HUES48 (cell line): ENCODE results near the gene CDC37.
"Not testable (repeated sequence)": the region's sequence is repeated elsewhere in the genome, so short reads cannot be mapped to it uniquely, and the experiment has no call there.

Experiments
- H3K27ac ChIP-seq: one replicate; pipeline ENCODE4 v1.7.0; 2013; ENCODE audit warnings: low read depth, low read length, inconsistent platforms
- H3K27me3 ChIP-seq: 2 replicates; pipeline ENCODE4 v1.6.1; 2013; ENCODE audit warnings: mild to moderate bottlenecking, low read length; ENCODE audit not compliant: control insufficient read depth, insufficient read depth
- H3K36me3 ChIP-seq: 2 replicates; pipeline ENCODE4 v1.6.1; 2013; ENCODE audit warnings: low read length; ENCODE audit not compliant: control insufficient read depth, insufficient read depth
- H3K4me1 ChIP-seq: 2 replicates; pipeline ENCODE4 v1.6.1; 2013; ENCODE audit warnings: mild to moderate bottlenecking, low read length; ENCODE audit not compliant: control insufficient read depth, insufficient read depth
- H3K4me3 ChIP-seq: 2 replicates; pipeline ENCODE4 v1.5.1; 2013; ENCODE audit warnings: mild to moderate bottlenecking, low read depth, low read length
- H3K9ac ChIP-seq: 2 replicates; pipeline ENCODE4 v1.6.1; 2013; ENCODE audit warnings: mild to moderate bottlenecking, low read depth, low read length, moderate library complexity
- H3K9me3 ChIP-seq: 2 replicates; pipeline ENCODE4 v1.6.1; 2013; ENCODE audit warnings: low read length; ENCODE audit not compliant: control insufficient read depth, insufficient read depth

CDC37 gene

GRCh38 chr19:10390652-10391286 lies 12.6 kb downstream of the CDC37 start:
- H3K4me1 ChIP-seq, result no peaks in the 10 kb centered on the region
- no peak overlapping the region for H3K27ac ChIP-seq
- H3K4me3 ChIP-seq, result no peak overlapping the region
- no peaks in the 10 kb centered on the region for H3K9me3 ChIP-seq
- no peak overlapping the region for H3K9ac ChIP-seq
- H3K36me3 ChIP-seq, result peaks cover 46% of the 10 kb centered on the region
- H3K27me3 ChIP-seq, result no peaks in the 10 kb centered on the region

GRCh38 chr19:10389863-10390262 lies 13.5 kb downstream of the CDC37 start:
- Histone ChIP-seq H3K9me3 (no peaks in the 10 kb centered on the region), H3K27me3 (no peaks in the 10 kb centered on the region), H3K4me1 (no peaks in the 10 kb centered on the region), H3K4me3 (no peak overlapping the region), H3K27ac (no peak overlapping the region), H3K9ac (no peak overlapping the region), H3K36me3 (peaks cover 39% of the 10 kb centered on the region)

- H3K4me3 ChIP-seq, result no peak overlapping the region
- no peaks in the 10 kb centered on the region for H3K27me3 ChIP-seq
- no peaks in the 10 kb centered on the region for H3K4me1 ChIP-seq
- H3K27ac ChIP-seq, result no peak overlapping the region
- no peaks in the 10 kb centered on the region for H3K9me3 ChIP-seq
- peaks cover 30% of the 10 kb centered on the region for H3K36me3 ChIP-seq
- H3K9ac ChIP-seq, result no peak overlapping the region
Observed at GRCh38 chr19:10388957-10389356, 14.4 kb downstream of the CDC37 start.

- Histone ChIP-seq H3K9ac (no peak overlapping the region), H3K36me3 (no peaks in the 10 kb centered on the region), H3K27me3 (no peaks in the 10 kb centered on the region), H3K9me3 (no peaks in the 10 kb centered on the region), H3K4me1 (0 out of 2 replicates have a peak, but pooled peaks cover 2% of the 10 kb centered on the region), H3K27ac (no peak overlapping the region), H3K4me3 (no peak overlapping the region)
Observed at GRCh38 chr19:10384580-10384979, 18.8 kb downstream of the CDC37 start.

- H3K27me3 ChIP-seq, H3K4me1 ChIP-seq, H3K9ac ChIP-seq, H3K36me3 ChIP-seq, H3K27ac ChIP-seq, H3K9me3 ChIP-seq, H3K4me3 ChIP-seq: not testable (repeated sequence)
Observed at GRCh38 chr19:10383223-10383499, 20.2 kb downstream of the CDC37 start.

GRCh38 chr19:10380313-10381102 lies 22.8 kb downstream of the CDC37 start, which contains the start of gene TYK2:
TSS of gene TYK2 (minus strand) at chr19:10380572. CDS start at chr19:10378406, 2,166 bp downstream.
- H3K27ac ChIP-seq, result peak within 1 kb of the TSS; percentile 81
- no peaks in the 10 kb centered on the region for H3K27me3 ChIP-seq
- no peaks in the 10 kb centered on the region for H3K9me3 ChIP-seq
- peak within 1 kb of the TSS; percentile 78 for H3K4me3 ChIP-seq
- peak within 1 kb of the TSS; percentile 83 for H3K9ac ChIP-seq
- 0 out of 2 replicates have a peak, but pooled peaks cover 2% of the 10 kb centered on the region for H3K4me1 ChIP-seq
- peaks cover 11% of the 10 kb centered on the region for H3K36me3 ChIP-seq

GRCh38 chr19:10379880-10380312 lies 23.4 kb downstream of the CDC37 start:
- H3K9me3 ChIP-seq, result no peaks in the 10 kb centered on the region
- peak overlapping the region; percentile 56 for H3K27ac ChIP-seq
- peak overlapping the region; percentile 63 for H3K9ac ChIP-seq
- H3K27me3 ChIP-seq, result no peaks in the 10 kb centered on the region
- peaks cover 11% of the 10 kb centered on the region for H3K36me3 ChIP-seq
- H3K4me3 ChIP-seq, result peak overlapping the region; percentile 78
- H3K4me1 ChIP-seq, result 0 out of 2 replicates have a peak, but pooled peaks cover 2% of the 10 kb centered on the region

GRCh38 chr19:10378124-10378523 lies 25.2 kb downstream of the CDC37 start:
- H3K27me3 ChIP-seq, result no peaks in the 10 kb centered on the region
- 0 out of 2 replicates have a peak, but pooled peaks cover 2% of the 10 kb centered on the region for H3K4me1 ChIP-seq
- no peak overlapping the region for H3K27ac ChIP-seq
- no peak overlapping the region for H3K4me3 ChIP-seq
- no peak overlapping the region for H3K9ac ChIP-seq
- no peaks in the 10 kb centered on the region for H3K9me3 ChIP-seq
- H3K36me3 ChIP-seq, result peaks cover 11% of the 10 kb centered on the region

- not testable (repeated sequence) for H3K27me3 ChIP-seq, H3K4me1 ChIP-seq
- peaks cover 14% of the 10 kb centered on the region for H3K36me3 ChIP-seq
Observed at GRCh38 chr19:10377140-10377640, 26.2 kb downstream of the CDC37 start.

GRCh38 chr19:10374931-10375330 lies 28.4 kb downstream of the CDC37 start:
- no peaks in the 10 kb centered on the region for H3K4me1 ChIP-seq
- no peak overlapping the region for H3K4me3 ChIP-seq
- no peak overlapping the region for H3K27ac ChIP-seq
- H3K9ac ChIP-seq, result no peak overlapping the region
- no peaks in the 10 kb centered on the region for H3K9me3 ChIP-seq
- peaks cover 14% of the 10 kb centered on the region for H3K36me3 ChIP-seq
- H3K27me3 ChIP-seq, result no peaks in the 10 kb centered on the region

More at GRCh38 chr19:10377140-10377640, 26.2 kb downstream of the CDC37 start:
- not testable (repeated sequence) for H3K9ac ChIP-seq, H3K9me3 ChIP-seq, H3K4me3 ChIP-seq, H3K27ac ChIP-seq

- Histone ChIP-seq H3K27me3 (no peaks in the 10 kb centered on the region), H3K27ac (no peak overlapping the region), H3K9ac (no peak overlapping the region), H3K36me3 (peaks cover 10% of the 10 kb centered on the region), H3K9me3 (no peaks in the 10 kb centered on the region), H3K4me3 (no peak overlapping the region), H3K4me1 (no peaks in the 10 kb centered on the region)
Observed at GRCh38 chr19:10372690-10373089, 30.7 kb downstream of the CDC37 start.
